PFSK-1 (cell line): ENCODE data around the gene RFX3.

Experiments
- FOXP2 ChIP-seq: optimal IDR thresholded peaks from 2 replicates; pipeline ENCODE3; 2011; ENCODE audit warnings: borderline replicate concordance, control low read depth, inconsistent platforms; ENCODE audit not compliant: insufficient read depth; ENCODE audit errors: extremely low read length, extremely low read depth
- POLR2AphosphoS5 ChIP-seq: IDR thresholded peaks from 2 replicates; pipeline ENCODE4 v1.6.1; 2012; ENCODE audit warnings: low read depth, mild to moderate bottlenecking, control low read depth, low read length, moderate library complexity
- SIN3A ChIP-seq: IDR thresholded peaks from 2 replicates; pipeline ENCODE4 v1.6.1; 2012; ENCODE audit warnings: mild to moderate bottlenecking, low read length, moderate library complexity, borderline replicate concordance; ENCODE audit not compliant: insufficient read depth
- TAF1 ChIP-seq: IDR thresholded peaks from 2 replicates; pipeline ENCODE4 v1.6.1; 2012; ENCODE audit warnings: low read length, control low read depth, borderline replicate concordance; ENCODE audit not compliant: insufficient read depth
- TF ChIP-seq, protein P1 (sequence below), 2 experiments: IDR thresholded peaks; 2 replicates each; pipeline versions ENCODE4 v1.6.1 to v1.8.0; 2011 to 2012; ENCODE audit warnings: low read depth in 2 of 2, low read length in 2 of 2, control low read depth in 1 of 2, inconsistent platforms in 1 of 2, mild to moderate bottlenecking in 1 of 2, moderate library complexity in 1 of 2; ENCODE audit not compliant: insufficient read depth in 1 of 2

DNA sequence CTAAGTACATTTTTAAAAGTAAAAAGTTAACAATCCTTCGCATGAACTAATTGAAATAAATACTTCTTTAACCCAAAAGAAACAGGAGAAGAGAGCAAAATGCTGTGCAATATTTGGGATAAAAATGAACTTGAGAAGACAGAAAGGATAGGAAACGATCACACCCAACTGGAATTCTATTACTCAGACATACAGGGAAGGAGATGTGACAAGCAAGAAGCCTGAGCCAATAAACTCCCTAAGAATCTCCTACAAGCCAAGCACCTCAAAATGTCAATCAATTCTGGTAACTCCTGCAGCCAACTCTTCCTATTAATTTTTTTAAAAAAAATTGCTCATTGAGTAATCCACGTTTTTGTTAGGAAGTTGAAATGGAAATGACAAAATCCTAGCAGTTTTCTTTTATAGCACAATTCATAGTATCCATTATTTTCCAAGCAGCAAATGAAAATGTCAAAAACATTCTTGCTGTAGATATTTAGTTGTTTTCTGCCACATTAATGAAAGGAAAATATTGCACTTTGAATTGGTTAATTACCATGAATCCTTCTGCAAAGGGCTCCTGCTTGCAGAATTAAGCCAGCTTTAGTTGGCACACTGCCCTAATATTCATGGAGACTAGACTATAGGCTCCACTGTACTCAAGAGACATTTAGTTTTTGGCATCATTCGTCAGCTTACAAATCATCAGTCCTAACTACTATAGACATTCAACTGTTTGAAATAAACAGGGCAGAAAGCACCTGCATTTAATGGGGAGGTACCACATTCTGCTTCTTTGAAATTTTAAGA, 89.0 kb downstream of the RFX3 start:
- TF ChIP-seq TAF1 (no peak), SIN3A (no peak), POLR2AphosphoS5 (no peak), FOXP2 (no peak)
- TF ChIP-seq, protein P1, sequence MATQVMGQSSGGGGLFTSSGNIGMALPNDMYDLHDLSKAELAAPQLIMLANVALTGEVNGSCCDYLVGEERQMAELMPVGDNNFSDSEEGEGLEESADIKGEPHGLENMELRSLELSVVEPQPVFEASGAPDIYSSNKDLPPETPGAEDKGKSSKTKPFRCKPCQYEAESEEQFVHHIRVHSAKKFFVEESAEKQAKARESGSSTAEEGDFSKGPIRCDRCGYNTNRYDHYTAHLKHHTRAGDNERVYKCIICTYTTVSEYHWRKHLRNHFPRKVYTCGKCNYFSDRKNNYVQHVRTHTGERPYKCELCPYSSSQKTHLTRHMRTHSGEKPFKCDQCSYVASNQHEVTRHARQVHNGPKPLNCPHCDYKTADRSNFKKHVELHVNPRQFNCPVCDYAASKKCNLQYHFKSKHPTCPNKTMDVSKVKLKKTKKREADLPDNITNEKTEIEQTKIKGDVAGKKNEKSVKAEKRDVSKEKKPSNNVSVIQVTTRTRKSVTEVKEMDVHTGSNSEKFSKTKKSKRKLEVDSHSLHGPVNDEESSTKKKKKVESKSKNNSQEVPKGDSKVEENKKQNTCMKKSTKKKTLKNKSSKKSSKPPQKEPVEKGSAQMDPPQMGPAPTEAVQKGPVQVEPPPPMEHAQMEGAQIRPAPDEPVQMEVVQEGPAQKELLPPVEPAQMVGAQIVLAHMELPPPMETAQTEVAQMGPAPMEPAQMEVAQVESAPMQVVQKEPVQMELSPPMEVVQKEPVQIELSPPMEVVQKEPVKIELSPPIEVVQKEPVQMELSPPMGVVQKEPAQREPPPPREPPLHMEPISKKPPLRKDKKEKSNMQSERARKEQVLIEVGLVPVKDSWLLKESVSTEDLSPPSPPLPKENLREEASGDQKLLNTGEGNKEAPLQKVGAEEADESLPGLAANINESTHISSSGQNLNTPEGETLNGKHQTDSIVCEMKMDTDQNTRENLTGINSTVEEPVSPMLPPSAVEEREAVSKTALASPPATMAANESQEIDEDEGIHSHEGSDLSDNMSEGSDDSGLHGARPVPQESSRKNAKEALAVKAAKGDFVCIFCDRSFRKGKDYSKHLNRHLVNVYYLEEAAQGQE (IDR thresholded peaks at IDR 0.05; ENCODE audit: insufficient read depth in 1 of 2, low read depth in 2 of 2, low read length in 2 of 2): no peak
